Testis (tissue), 2 donors: ENCODE measurements around the gene TXNRD2.

Source experiments
- POLR2A ChIP-seq: fragments of 450-650 bp; IDR thresholded peaks from one replicate; pipeline ENCODE4 v1.6.1; 2017; ENCODE audit warnings: antibody characterized with exemption, mild to moderate bottlenecking, moderate library complexity
- TF ChIP-seq, protein P1 (sequence below), 3 experiments: fragments of 450-650 bp in 2 of 3; fragments of 200-600 bp in 1 of 3; sonication (generic) in 1 of 3; IDR thresholded peaks; one replicate each; pipeline ENCODE4 v1.5.1; 2016 to 2019; ENCODE audit warnings: antibody characterized with exemption in 3 of 3, mild to moderate bottlenecking in 2 of 3, moderate library complexity in 1 of 3

DNA sequence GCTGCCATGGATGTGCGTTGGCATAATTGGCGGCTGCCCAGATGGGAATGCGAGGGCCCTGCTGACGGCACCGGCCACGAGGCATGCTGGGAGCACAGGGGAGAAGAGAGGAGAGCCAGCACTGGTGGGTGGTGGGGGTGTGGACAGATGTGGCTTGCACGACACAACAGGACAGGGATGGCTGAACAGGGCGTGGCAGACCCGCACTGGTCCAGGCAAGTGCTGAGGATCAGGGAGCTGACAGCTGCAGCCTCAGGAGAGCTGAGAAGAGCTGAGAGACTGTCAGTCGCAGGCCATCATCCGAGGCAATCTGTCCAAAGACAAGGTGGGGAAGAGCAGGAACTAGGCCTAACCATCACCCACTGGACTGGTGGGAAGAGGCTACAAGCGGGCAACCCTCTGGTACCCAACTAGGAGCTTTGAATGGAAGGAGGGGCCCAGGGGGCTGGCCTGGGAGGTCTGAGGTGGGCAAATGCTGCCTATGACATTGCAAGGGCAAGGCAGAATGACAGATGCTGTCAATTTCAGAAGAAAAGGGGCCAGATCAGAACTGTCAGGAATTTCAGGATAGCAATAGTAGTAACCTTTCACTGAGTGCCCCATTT, 89.3 kb downstream of the TXNRD2 start:
- TF ChIP-seq, protein P1, sequence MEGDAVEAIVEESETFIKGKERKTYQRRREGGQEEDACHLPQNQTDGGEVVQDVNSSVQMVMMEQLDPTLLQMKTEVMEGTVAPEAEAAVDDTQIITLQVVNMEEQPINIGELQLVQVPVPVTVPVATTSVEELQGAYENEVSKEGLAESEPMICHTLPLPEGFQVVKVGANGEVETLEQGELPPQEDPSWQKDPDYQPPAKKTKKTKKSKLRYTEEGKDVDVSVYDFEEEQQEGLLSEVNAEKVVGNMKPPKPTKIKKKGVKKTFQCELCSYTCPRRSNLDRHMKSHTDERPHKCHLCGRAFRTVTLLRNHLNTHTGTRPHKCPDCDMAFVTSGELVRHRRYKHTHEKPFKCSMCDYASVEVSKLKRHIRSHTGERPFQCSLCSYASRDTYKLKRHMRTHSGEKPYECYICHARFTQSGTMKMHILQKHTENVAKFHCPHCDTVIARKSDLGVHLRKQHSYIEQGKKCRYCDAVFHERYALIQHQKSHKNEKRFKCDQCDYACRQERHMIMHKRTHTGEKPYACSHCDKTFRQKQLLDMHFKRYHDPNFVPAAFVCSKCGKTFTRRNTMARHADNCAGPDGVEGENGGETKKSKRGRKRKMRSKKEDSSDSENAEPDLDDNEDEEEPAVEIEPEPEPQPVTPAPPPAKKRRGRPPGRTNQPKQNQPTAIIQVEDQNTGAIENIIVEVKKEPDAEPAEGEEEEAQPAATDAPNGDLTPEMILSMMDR (IDR thresholded peaks at IDR 0.05), result no peak
- no peak for TF ChIP-seq POLR2A
